GM12878 (cell line): ENCODE measurements around the gene THAP5. TPM values are rescaled to one million over a fixed set of nuclear protein-coding genes. Genes with fewer than 3 reads are reported as not detected.

Experiments
- ATAC-seq: fragments of 200-7000 bp; cut with Tn5 transposase; 3 replicates; pipeline ENCODE4 v1.9.1; 2020; ENCODE audit warnings: mild to moderate bottlenecking, moderate library complexity
- BruUV-seq: library from RNA; stranded (reverse); fragments of 400-500 nt; replicated peaks from 2 replicates; lab custom pipeline; 2021; lab: Mats Ljungman, UMichigan
- CTCF ChIA-PET: fragments of 300-600 bp; sonication (Branson Sonifier 250); formaldehyde crosslinking; extraction: SDS; loops from one replicate; lab custom pipeline; 2021; ENCODE audit warnings: inconsistent platforms; lab: Yijun Ruan, JAX
- POLR2A ChIA-PET: fragments of 350-600 bp; formaldehyde crosslinking; extraction: SDS; loops from one replicate; lab custom pipeline; 2021; ENCODE audit warnings: inconsistent platforms; lab: Charles Lee
- RAD21 ChIA-PET: fragments of 300-600 bp; sonication (Branson Sonifier 250); formaldehyde crosslinking; loops from one replicate; lab custom pipeline; 2023; ENCODE audit warnings: antibody characterized with exemption; ENCODE audit not compliant: unreplicated experiment; lab: Charles Lee
- SMC1A ChIA-PET: fragments of 300-600 bp; sonication (Branson Sonifier 250); formaldehyde crosslinking; loops from one replicate; lab custom pipeline; 2023; ENCODE audit not compliant: unreplicated experiment, uncharacterized antibody; lab: Charles Lee
- DNase-seq: peaks from one replicate; pipeline ENCODE4 v3.0.0-alpha.2; 2011; ENCODE audit warnings: low read depth, low spot score
- FAIRE-seq: peaks from 3 replicates; lab custom pipeline; 2011; peaks lifted over from hg19 to GRCh38; lab: Jason Lieb, UNC
- H2AFZ ChIP-seq: 2 replicates; pipeline ENCODE4 v1.6.0; 2011; ENCODE audit warnings: low read depth, low read length, control low read depth; ENCODE audit not compliant: control insufficient read depth
- H3K27ac ChIP-seq: 2 replicates; pipeline ENCODE4 v1.5.1; 2011; ENCODE audit warnings: control low read depth; ENCODE audit not compliant: control insufficient read depth, insufficient read depth
- H3K27me3 ChIP-seq, 2 experiments: replicated peaks in 1 of 2; 2 replicates each; pipeline versions ENCODE4 v1.6.0 to v1.6.1; 2011; ENCODE audit warnings: low read length in 1 of 2; ENCODE audit not compliant: control insufficient read depth in 2 of 2, insufficient read depth in 2 of 2
- H3K36me3 ChIP-seq, 2 experiments: 2 replicates each; pipeline ENCODE4 v1.5.1; 2011; ENCODE audit warnings: low read length in 1 of 2; ENCODE audit not compliant: control insufficient read depth in 2 of 2, insufficient read depth in 2 of 2
- H3K4me1 ChIP-seq: 2 replicates; pipeline ENCODE4 v1.6.1; 2011; ENCODE audit warnings: mild to moderate bottlenecking, low read length, moderate library complexity, mixed read lengths; ENCODE audit not compliant: control insufficient read depth, insufficient read depth
- H3K4me2 ChIP-seq: 2 replicates; pipeline ENCODE4 v1.6.0; 2011; ENCODE audit warnings: control low read depth; ENCODE audit not compliant: control insufficient read depth, insufficient read depth
- H3K4me3 ChIP-seq: fragments of 200-600 bp; sonication (generic); 2 replicates; pipeline ENCODE4 v1.5.1; 2016
- H3K79me2 ChIP-seq: 2 replicates; pipeline ENCODE4 v1.6.0; 2011; ENCODE audit warnings: low read length; ENCODE audit not compliant: control insufficient read depth, insufficient read depth
- H3K9ac ChIP-seq: 2 replicates; pipeline ENCODE4 v1.8.0; 2011; ENCODE audit warnings: low read length, control low read depth, mixed read lengths; ENCODE audit not compliant: control insufficient read depth, insufficient read depth
- H3K9me3 ChIP-seq: replicated peaks from 3 replicates; pipeline ENCODE4 v1.5.1; 2011; ENCODE audit warnings: mild to moderate bottlenecking, low read length; ENCODE audit not compliant: control insufficient read depth, insufficient read depth
- H4K20me1 ChIP-seq: 2 replicates; pipeline ENCODE4 v1.6.0; 2011; ENCODE audit not compliant: control insufficient read depth, insufficient read depth
- ASH2L ChIP-seq: fragments of 300-600, 200-600 bp; sonication (generic); IDR thresholded peaks from 2 replicates; pipeline ENCODE4 v1.6.1; 2017; ENCODE audit warnings: low read depth, mild to moderate bottlenecking, borderline replicate concordance
- BMI1 ChIP-seq: fragments of 450-650 bp; IDR thresholded peaks from 2 replicates; pipeline ENCODE4 v1.6.1; 2016; ENCODE audit warnings: mild to moderate bottlenecking, moderate library complexity, borderline replicate concordance
- ETV6 ChIP-seq, 2 experiments: fragments of 450-650 bp in 1 of 2; IDR thresholded peaks in 1 of 2; conservative IDR thresholded peaks in 1 of 2; 2 replicates each; pipeline ENCODE4 v1.6.1; 2014; ENCODE audit warnings: antibody characterized with exemption in 1 of 2, borderline replicate concordance in 1 of 2, low read depth in 1 of 2, mild to moderate bottlenecking in 1 of 2, moderate library complexity in 1 of 2
- PAX5 ChIP-seq: IDR thresholded peaks from 2 replicates; pipeline ENCODE4 v1.6.1; 2011; ENCODE audit warnings: low read depth, low read length, borderline replicate concordance
- STAT3 ChIP-seq: IDR thresholded peaks from 2 replicates; pipeline ENCODE4 v1.6.1; 2011; ENCODE audit warnings: low read depth, low read length, improper control_type of control experiment
- TCF3 ChIP-seq: IDR thresholded peaks from 2 replicates; pipeline ENCODE4 v1.6.1; 2012; ENCODE audit warnings: low read depth, mild to moderate bottlenecking, low read length, borderline replicate concordance; ENCODE audit not compliant: insufficient read depth
- ZSCAN29 ChIP-seq: fragments of 450-650 bp; IDR thresholded peaks from 2 replicates; pipeline ENCODE4 v1.6.1; 2017; ENCODE audit warnings: mild to moderate bottlenecking, moderate library complexity
- WGBS: methylation state at CpG from one replicate; pipeline ENCODE4 v1.1.6; 2016; ENCODE audit warnings: low lambda C conversion rate; ENCODE audit not compliant: insufficient replicate concordance, insufficient coverage; ENCODE audit errors: missing lambda C conversion rate; 5-methylcytosine and 5-hydroxymethylcytosine counted together
- in situ Hi-C: fragments of 300-500 bp; cut with MboI; formaldehyde crosslinking; loops from 9 replicates; pipeline ENCODE4 v1.14.3; 2018; ENCODE audit warnings: mixed read lengths
- intact Hi-C: fragments of 100-400 bp; cut with micrococcal nuclease; formaldehyde crosslinking; loops from one replicate; pipeline ENCODE4 v1.14.2; 2022; ENCODE audit not compliant: unreplicated experiment
- polyA plus RNA-seq, 11 experiments: library from polyadenylated mRNA; depleted of rRNA in 4 of 11; unstranded in 6 of 11; stranded (reverse) in 5 of 11; fragments of >200 nt; fragmentation: Nextera tagmentation in 4 of 11; fragmentation: Illumina TruSeq in 1 of 11; extraction: Ambion mirVana in 4 of 11; extraction: Trizol in 1 of 11; gene quantifications; 1 replicate in 1 of 11; 2 replicates in 10 of 11; pipeline versions ENCODE4 v1.2.1 to v1.2.3, GENCODE V29; 2011 to 2016; ENCODE audit warnings: inconsistent platforms in 2 of 11, missing spikeins in 2 of 11, low read depth in 1 of 11
- total RNA-seq, 4 experiments: library from RNA; depleted of rRNA in 3 of 4; stranded (reverse); fragments of >200 nt in 3 of 4; fragmentation: Illumina TruSeq in 1 of 4; extraction: Trizol in 1 of 4; gene quantifications; 2 replicates each; pipeline versions ENCODE4 v1.2.1 to v1.2.3, GENCODE V29; 2013 to 2021
- TF ChIP-seq, protein P1 (sequence below): fragments of 450-650 bp; IDR thresholded peaks from 2 replicates; pipeline ENCODE4 v1.6.1; 2016; ENCODE audit warnings: mild to moderate bottlenecking
- TF ChIP-seq, protein P2 (sequence below): fragments of 150-350 bp; IDR thresholded peaks from 2 replicates; pipeline ENCODE4 v1.6.1; 2014; ENCODE audit warnings: mild to moderate bottlenecking, low read depth, low read length
- TF ChIP-seq, protein P3 (sequence below): fragments of 450-650 bp; IDR thresholded peaks from 2 replicates; pipeline ENCODE4 v1.6.1; 2017; ENCODE audit warnings: mild to moderate bottlenecking, moderate library complexity

Gene THAP5
- total and polyA plus RNA-seq, 10 of the 15 experiments (the other 5 are each of a cell fraction or from before 2014, with no cell fraction given), result 13.0 to 47.7 (median 24.2) TPM

DNA sequence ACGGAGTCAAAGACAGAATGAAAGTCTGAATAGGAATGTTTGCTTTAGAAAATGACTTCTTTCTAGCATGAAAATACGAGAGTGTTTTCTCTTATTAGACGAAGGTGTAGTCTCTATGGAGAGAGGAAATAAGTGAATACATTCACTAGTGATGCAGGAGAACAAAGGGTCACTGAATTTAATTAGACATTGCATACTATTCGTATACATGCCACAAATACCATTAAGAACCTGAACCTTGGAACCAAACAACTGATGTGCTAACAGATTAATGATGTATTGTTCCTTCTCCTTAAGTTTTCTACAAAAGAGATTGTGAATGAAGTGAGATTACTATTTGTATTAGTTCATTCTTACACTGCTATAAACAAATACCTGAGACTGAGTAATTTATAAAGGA, 10.3 kb downstream of the THAP5 start (continued):
- TF ChIP-seq, protein P1, sequence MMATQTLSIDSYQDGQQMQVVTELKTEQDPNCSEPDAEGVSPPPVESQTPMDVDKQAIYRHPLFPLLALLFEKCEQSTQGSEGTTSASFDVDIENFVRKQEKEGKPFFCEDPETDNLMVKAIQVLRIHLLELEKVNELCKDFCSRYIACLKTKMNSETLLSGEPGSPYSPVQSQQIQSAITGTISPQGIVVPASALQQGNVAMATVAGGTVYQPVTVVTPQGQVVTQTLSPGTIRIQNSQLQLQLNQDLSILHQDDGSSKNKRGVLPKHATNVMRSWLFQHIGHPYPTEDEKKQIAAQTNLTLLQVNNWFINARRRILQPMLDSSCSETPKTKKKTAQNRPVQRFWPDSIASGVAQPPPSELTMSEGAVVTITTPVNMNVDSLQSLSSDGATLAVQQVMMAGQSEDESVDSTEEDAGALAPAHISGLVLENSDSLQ, result no peak
- TF ChIP-seq, protein P2, sequence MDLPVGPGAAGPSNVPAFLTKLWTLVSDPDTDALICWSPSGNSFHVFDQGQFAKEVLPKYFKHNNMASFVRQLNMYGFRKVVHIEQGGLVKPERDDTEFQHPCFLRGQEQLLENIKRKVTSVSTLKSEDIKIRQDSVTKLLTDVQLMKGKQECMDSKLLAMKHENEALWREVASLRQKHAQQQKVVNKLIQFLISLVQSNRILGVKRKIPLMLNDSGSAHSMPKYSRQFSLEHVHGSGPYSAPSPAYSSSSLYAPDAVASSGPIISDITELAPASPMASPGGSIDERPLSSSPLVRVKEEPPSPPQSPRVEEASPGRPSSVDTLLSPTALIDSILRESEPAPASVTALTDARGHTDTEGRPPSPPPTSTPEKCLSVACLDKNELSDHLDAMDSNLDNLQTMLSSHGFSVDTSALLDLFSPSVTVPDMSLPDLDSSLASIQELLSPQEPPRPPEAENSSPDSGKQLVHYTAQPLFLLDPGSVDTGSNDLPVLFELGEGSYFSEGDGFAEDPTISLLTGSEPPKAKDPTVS, result no peak
- TF ChIP-seq PAX5 (no peak), ETV6 (conservative IDR thresholded peaks at IDR 0.05 in 1 of 2, IDR thresholded peaks at IDR 0.05 in 1 of 2; ENCODE audit: borderline replicate concordance in 1 of 2, low read depth in 1 of 2) (no peak)

DNA sequence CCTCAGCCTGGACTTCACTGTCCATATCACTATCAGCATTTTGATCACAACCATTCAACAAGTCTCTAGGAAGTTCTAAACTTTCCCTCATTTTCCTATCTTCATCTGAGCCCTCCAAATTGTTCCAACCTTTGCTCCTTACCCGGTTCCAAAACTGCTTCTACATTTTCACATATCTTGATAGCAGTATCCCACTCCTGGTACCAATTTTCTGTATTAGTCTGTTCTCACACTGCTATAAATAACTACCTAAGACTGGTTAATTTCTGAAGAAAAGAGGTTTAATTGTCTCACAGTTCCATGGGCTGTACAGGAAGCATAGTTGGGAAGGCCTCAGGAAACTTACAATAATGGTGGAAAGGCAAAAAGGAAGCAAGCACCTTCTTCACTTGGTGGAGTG, 11.9 kb downstream of the THAP5 start:
- no peaks in the 10 kb centered on the region for H3K27me3 ChIP-seq
- ChIA-PET POLR2A (no interaction called here), SMC1A (no interaction called here), RAD21 (no interaction called here), CTCF (no interaction called here)
- peaks cover 12% of the 10 kb centered on the region; the same call in 2 of the 3 replicates for H3K9me3 ChIP-seq
- H3K36me3 ChIP-seq, result no peaks in the 10 kb centered on the region
- H4K20me1 ChIP-seq, result no peaks in the 10 kb centered on the region
- FAIRE-seq (no peak), DNase-seq (no peak), ATAC-seq (no peak)
- no peak overlapping the region for H3K27ac ChIP-seq
- H3K9ac ChIP-seq, result no peak overlapping the region
- intact Hi-C loops (no loop called here), in situ Hi-C loops (no loop called here)
- WGBS, result 93% methylated on average over 1 of the region's 1 CpG
- TF ChIP-seq STAT3 (no peak), BMI1 (no peak), TCF3 (no peak), ZSCAN29 (no peak), ASH2L (no peak)
- TF ChIP-seq, protein P3, sequence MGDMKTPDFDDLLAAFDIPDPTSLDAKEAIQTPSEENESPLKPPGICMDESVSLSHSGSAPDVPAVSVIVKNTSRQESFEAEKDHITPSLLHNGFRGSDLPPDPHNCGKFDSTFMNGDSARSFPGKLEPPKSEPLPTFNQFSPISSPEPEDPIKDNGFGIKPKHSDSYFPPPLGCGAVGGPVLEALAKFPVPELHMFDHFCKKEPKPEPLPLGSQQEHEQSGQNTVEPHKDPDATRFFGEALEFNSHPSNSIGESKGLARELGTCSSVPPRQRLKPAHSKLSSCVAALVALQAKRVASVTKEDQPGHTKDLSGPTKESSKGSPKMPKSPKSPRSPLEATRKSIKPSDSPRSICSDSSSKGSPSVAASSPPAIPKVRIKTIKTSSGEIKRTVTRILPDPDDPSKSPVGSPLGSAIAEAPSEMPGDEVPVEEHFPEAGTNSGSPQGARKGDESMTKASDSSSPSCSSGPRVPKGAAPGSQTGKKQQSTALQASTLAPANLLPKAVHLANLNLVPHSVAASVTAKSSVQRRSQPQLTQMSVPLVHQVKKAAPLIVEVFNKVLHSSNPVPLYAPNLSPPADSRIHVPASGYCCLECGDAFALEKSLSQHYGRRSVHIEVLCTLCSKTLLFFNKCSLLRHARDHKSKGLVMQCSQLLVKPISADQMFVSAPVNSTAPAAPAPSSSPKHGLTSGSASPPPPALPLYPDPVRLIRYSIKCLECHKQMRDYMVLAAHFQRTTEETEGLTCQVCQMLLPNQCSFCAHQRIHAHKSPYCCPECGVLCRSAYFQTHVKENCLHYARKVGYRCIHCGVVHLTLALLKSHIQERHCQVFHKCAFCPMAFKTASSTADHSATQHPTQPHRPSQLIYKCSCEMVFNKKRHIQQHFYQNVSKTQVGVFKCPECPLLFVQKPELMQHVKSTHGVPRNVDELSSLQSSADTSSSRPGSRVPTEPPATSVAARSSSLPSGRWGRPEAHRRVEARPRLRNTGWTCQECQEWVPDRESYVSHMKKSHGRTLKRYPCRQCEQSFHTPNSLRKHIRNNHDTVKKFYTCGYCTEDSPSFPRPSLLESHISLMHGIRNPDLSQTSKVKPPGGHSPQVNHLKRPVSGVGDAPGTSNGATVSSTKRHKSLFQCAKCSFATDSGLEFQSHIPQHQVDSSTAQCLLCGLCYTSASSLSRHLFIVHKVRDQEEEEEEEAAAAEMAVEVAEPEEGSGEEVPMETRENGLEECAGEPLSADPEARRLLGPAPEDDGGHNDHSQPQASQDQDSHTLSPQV, result no peak
- no peak overlapping the region for H2AFZ ChIP-seq
- no peak overlapping the region for H3K4me2 ChIP-seq
- H3K4me1 ChIP-seq, result no peaks in the 10 kb centered on the region
- H3K4me3 ChIP-seq, result no peak overlapping the region
- H3K79me2 ChIP-seq, result no peaks in the 10 kb centered on the region
- no TSS peak for BruUV-seq
